BJ (cell line): Measurements from ENCODE around the gene FAR2. TPM values are rescaled to one million over a fixed set of nuclear protein-coding genes. Genes with fewer than 3 reads are reported as not detected.

Source experiments
- CTCF ChIA-PET: fragments of 350-600 bp; formaldehyde crosslinking; extraction: SDS; loops from one replicate; lab custom pipeline; 2021; ENCODE audit warnings: antibody characterized with exemption, inconsistent platforms; lab: Yijun Ruan, JAX
- POLR2A ChIA-PET: fragments of 300-600 bp; sonication (Branson Sonifier 250); formaldehyde crosslinking; extraction: SDS; loops from one replicate; lab custom pipeline; 2021; ENCODE audit warnings: antibody characterized with exemption; lab: Charles Lee
- DNase-seq: peaks from one replicate; pipeline ENCODE4 v3.0.0-alpha.2; 2011; ENCODE audit warnings: low read depth
- H3K27me3 ChIP-seq: 2 replicates; pipeline ENCODE4 v1.6.0; 2011; ENCODE audit warnings: low read length; ENCODE audit not compliant: control insufficient read depth, insufficient read depth
- H3K36me3 ChIP-seq: 2 replicates; pipeline ENCODE4 v1.5.1; 2011; ENCODE audit warnings: low read length; ENCODE audit not compliant: control insufficient read depth, insufficient read depth
- H3K4me3 ChIP-seq: 2 replicates; pipeline ENCODE4 v1.5.1; 2011; ENCODE audit warnings: low read depth, mild to moderate bottlenecking, control low read depth, low read length
- polyA plus RNA-seq: library from polyadenylated mRNA; depleted of rRNA; stranded (reverse); fragments of >200 nt; gene quantifications from 2 replicates; pipeline ENCODE4 v1.2.3, GENCODE V29; 2011
- TF ChIP-seq, protein P1 (sequence below): IDR thresholded peaks from 2 replicates; pipeline ENCODE4 v1.5.1; 2011; ENCODE audit warnings: low read depth, mild to moderate bottlenecking, control low read depth, inconsistent platforms, low read length, moderate library complexity; ENCODE audit not compliant: insufficient read depth

The FAR2 gene
- polyA plus RNA-seq, 1 experiment, result 17.1 TPM

DNA sequence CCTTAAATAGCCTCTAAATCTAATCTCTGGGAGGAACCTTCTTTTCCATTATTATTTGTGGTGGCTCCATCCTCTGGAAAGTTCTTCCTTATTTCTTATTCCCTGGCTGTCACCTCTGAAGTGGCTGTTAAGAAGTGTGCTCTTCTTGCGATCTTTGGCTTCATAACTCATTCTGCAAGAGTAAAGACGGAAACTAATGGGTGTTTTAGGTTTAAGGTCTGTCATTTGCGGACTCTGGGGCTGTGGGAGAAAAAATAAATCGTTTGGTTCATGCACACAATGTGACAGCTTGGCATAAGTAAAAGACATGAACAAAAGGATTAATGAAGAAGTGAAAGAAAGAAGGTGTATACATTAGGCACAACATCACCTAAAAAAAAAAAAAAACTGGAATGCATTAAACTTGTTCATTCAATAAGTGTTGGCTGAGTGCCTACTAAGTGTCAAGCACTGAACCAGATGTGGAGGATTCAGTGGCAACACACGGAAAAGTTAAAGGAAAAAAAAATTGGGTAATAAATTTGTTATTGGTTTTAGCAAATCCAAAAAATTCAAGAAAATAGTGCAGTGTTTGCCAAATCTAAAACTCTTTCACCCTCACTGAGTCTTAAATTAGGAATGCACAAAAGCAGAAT, 132.4 kb downstream of the FAR2 start:
- H3K36me3 ChIP-seq, result no peaks in the 10 kb centered on the region
- H3K4me3 ChIP-seq, result no peak overlapping the region
- CTCF ChIA-PET, result no interaction called here
- TF ChIP-seq, protein P1, sequence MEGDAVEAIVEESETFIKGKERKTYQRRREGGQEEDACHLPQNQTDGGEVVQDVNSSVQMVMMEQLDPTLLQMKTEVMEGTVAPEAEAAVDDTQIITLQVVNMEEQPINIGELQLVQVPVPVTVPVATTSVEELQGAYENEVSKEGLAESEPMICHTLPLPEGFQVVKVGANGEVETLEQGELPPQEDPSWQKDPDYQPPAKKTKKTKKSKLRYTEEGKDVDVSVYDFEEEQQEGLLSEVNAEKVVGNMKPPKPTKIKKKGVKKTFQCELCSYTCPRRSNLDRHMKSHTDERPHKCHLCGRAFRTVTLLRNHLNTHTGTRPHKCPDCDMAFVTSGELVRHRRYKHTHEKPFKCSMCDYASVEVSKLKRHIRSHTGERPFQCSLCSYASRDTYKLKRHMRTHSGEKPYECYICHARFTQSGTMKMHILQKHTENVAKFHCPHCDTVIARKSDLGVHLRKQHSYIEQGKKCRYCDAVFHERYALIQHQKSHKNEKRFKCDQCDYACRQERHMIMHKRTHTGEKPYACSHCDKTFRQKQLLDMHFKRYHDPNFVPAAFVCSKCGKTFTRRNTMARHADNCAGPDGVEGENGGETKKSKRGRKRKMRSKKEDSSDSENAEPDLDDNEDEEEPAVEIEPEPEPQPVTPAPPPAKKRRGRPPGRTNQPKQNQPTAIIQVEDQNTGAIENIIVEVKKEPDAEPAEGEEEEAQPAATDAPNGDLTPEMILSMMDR, result no peak
- no peak for DNase-seq
- no peaks in the 10 kb centered on the region for H3K27me3 ChIP-seq
- POLR2A ChIA-PET, result no interaction called here

DNA sequence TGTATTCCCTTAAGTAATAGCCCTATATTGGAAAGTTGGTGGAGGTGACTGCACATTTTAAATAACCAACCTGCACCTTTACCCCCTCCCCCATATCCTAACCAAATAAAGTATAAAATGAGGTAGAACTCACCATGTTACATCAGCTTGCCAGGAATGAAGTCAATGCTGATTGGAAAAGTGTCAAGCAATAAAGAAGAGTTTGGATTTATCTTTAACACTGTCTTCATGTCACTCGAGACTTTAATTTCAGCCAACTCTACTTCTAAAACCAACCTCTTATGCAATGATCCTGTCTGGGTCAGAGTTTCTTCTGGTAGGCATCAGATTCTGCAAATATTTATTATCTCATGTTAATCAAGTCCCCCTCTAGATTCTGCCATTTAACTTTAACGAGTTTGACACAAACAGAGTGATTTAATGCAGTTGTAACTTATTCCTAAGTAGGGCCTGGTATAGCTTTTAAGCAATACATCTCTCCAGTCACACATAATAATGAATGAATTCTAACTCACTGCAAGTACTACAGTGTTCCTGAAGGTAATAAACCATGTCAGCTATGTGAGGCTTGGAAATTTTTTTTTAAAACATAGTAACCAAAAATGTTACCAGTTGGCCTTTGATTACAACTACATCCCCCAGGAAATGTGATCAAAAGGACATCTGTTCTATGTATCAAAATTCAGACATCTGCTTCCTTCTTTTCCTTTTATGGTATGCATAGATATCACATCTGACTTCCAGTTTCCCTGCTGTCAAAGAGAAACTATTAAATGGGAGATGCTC, 133.1 kb downstream of the FAR2 start:
- no peaks in the 10 kb centered on the region for H3K27me3 ChIP-seq
- no peaks in the 10 kb centered on the region for H3K36me3 ChIP-seq
- ChIA-PET CTCF (no interaction called here), POLR2A (no interaction called here)
- H3K4me3 ChIP-seq, result no peak overlapping the region
- no peak for DNase-seq
- TF ChIP-seq, protein P1, result no peak

DNA sequence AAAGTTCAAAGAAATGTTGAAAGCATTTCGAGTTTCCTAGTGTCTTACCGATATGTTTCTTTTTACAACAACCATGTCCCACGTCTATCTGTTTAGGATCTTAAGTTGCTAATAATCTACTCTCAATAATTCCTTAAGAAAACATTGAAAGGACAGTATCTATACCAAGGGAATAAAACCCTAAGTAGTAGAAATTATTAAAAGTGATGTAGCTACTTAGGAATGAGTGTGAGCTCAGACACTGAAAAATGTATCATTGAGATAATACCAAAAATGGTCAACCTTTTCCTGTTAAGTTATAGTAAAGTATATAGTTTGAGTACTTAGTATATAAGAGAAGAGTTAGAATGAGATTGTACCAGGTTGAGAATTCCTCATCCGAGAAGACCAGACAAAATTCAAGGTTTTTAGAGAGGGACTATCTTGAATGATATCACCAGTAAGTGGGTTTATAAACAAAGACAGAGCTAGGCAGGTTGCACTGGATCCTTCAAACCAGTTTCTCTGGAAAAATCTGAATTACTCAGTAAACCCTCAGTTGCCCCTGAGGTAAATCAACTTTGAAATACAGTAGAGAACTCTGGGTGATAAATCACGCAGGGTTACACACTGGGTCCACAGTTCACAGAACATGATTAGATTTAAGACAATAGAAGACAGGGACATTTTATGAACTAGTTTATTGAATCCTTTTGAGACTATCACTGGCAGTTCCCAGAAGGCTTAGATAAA, 135.1 kb downstream of the FAR2 start:
- TF ChIP-seq, protein P1, result no peak
- no peaks in the 10 kb centered on the region for H3K27me3 ChIP-seq
- DNase-seq, result no peak
- CTCF ChIA-PET, result no interaction called here
- POLR2A ChIA-PET, result no interaction called here
- H3K4me3 ChIP-seq, result no peak overlapping the region
- H3K36me3 ChIP-seq, result no peaks in the 10 kb centered on the region

DNA sequence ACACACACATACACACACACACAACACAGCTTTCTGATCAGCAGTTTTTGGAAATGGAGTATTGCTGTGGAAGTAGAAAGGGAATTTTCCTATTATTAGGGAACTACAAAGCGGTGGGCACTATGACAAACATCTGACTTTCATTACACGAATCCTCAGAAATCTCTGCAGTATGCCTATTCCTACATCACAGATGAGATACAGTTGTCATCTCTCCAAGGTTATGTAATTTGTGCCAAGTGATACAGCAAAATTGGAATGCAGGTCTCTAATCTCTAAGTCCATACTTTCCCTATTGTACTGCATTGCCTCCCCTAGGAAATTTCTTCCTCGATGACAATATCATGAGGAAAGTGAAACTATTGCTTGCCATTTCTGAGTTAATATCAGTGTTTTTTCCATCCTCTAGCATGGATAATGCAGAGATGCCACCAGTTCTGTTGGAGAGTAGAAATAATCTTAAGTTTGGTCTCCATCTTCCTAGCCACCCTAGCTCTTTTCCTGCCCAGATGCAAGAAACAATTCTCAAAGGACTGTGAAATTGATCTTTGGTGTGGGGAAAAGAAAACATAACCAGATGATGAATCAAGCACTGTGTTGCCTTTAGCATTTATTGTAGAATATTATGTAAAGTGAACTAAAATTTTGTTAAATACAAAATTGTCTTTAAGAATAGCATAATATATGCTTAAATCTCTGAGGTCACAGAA, 137.2 kb downstream of the FAR2 start:
- Histone ChIP-seq H3K4me3 (no peak overlapping the region), H3K27me3 (no peaks in the 10 kb centered on the region), H3K36me3 (no peaks in the 10 kb centered on the region)
- POLR2A ChIA-PET, result no interaction called here
- no peak for DNase-seq
- TF ChIP-seq, protein P1, result no peak
- CTCF ChIA-PET, result interaction anchor here (1.1 kb wide), 1 partner anchor 30 kb away, joined by 3 read pairs; no protein-coding TSS in a partner anchor
